Measurements from ENCODE around the gene PARP14.
"Not testable (repeated sequence)": the region's sequence is repeated elsewhere in the genome, so short reads cannot be mapped to it uniquely, and the experiment has no call there.

The PARP14 gene

DNA sequence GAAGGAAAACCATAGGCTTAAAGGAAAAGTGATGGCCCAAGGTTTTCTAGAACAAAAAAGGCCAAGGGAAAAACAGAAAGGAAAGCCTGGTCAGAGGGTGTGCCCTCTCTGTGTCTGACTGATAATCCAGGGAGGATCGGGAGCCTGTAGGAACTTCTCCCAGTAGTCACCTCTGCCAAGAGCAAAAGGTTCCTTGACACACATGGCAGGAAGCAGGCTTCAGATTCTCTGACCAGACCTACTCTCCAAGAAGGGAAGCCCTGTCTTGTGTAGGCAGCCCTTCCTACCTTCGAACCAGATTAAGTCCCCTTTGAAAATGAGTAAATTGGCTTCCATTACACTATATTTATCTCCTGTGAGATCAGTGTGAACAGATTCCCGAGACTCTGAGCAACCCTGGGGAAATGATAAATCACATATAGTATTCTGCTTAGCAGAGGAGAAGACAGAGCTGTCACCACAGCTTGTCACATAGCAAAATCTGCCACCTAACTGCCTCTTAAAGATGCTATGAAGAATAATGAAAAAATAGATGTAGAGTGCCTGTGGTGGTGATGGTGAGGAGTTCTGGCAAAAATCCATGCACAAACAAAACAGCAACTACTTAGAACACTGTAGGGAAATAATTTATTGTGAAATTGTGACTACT lies 38.8 kb downstream of the PARP14 start:
- DNase-seq: no peak

- DNase-seq: no peak
Measured at GRCh38 chr3:122725106-122725505, 44.5 kb downstream of the PARP14 start.

- no peak for DNase-seq
Measured at GRCh38 chr3:122727294-122727693, 46.7 kb downstream of the PARP14 start.

DNA sequence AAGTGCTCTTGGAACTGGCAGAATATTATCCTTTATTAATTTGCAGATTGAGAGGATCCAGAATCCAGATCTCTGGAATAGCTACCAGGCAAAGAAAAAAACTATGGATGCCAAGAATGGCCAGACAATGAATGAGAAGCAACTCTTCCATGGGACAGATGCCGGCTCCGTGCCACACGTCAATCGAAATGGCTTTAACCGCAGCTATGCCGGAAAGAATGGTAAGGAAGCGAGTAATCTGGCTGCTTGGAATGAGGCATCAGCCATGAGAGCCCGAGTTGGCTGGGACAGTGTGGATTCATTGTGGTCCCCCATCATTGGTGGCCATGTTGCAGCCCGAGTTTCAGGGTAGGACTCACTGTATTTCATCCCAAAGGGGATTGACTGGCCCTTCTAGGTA lies 47.1 kb downstream of the PARP14 start:
- no peak for DNase-seq

- DNase-seq: no peak
Measured at GRCh38 chr3:122728186-122728585, 47.5 kb downstream of the PARP14 start.

DNA sequence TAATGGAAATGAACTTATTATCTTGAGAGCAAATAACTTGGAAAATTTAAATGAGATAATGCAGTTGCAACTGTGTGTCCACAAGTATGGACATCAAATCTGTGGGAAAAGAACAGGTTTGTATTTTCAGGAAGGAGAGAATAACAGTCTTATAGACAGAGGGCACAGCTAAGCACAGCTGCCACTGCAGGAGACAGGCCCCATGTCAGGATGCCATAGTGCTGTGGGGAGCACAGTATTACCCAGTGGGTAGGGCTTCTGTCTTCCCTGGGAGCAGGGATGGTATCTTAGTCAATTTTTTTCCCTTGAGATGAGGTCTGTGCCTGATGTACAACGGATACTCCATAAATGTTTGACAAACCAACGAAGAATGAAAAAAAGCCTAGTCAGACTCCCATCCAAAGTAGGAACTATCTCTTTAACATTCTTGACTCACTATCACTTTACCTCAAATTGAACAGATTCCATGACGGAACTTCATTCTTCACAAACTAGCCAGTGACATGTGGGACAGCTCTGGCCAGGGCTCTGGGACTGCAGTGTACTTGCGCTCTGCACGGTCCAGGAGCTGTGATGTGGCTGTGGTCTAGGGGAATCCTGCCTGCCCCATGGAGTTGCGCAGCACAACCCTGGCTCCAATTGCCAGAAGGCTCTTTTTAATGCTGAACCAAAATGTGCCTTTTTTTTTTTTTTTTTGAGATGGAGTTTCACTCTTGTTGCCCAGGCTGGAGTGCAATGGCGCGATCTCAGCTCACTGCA lies 48.3 kb downstream of the PARP14 start:
- DNase-seq: no peak

DNA sequence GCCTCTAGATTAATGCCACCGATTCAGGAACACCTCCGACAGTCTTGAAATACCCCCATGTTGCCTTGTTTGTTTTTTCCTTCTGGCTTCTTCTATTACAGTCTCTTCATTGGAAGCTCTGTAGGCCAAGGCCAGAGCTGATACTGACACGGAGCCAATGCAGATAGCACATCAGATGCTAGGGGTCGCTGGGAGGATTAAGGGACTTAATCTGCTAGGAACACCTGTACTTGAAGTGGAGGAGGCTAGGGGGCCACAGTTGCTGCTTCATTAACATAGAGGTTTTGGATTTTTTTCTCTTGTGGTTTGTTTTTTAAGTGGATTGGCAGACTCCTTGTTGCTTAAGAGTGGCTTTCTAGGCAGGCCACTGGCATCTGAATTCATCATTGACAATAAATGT lies 49.6 kb downstream of the PARP14 start:
- no peak for DNase-seq

DNA sequence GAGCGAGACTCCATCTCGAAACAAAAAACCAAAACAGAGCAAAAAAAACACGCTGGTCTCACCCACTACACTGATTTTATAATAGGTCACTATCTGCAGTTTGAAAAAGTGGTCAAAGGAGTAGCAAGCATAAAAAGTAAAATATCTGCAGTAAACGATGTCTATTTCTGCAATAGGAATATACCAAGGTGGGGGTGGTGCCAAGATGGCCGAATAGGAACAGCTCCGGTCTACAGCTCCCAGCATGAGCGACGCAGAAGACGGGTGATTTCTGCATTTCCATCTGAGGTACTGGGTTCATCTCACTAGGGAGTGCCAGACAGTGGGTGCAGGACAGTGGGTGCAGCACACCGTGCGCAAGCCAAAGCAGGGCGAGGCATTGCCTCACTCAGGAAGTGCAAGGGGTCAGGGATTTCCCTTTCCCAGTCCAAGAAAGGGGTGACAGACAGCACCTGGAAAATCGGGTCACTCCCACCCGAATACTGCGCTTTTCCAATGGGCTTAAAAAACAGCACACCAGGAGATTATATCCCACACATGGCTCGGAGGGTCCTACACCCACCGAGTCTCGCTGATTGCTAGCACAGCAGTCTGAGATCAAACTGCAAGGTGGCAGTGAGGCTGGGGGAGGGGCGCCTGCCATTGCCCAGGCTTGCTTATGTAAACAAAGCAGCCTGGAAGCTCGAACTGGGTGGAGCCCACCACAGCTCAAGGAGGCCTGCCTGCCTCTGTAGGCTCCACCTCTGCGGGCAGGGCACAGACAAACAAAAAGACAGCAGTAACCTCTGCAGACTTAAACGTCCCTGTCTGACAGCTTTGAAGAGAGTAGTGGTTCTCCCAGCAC lies 52.3 kb downstream of the PARP14 start:
- not testable (repeated sequence) for DNase-seq

DNA sequence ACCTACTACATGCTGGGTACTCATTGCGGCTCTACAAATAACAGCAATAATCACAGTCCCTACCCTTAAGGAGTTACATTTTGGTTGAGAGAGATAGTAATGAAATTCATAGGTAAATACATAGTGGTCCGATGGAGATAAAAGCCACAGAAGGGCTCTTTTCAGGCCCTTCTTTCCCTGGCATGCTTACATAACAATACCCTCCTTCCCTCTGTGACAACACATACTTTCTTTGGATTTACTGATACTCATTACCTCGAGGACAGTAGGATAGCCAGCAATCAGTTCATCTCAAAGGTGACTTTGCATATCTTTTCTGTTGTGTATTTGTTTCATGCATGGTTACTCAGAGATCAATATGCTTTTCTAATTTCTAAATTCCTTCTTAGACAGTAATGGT lies 58.5 kb downstream of the PARP14 start:
- no peak for DNase-seq

GRCh38 chr3:122742234-122742633 lies 61.6 kb downstream of the PARP14 start:
- DNase-seq: no peak

DNA sequence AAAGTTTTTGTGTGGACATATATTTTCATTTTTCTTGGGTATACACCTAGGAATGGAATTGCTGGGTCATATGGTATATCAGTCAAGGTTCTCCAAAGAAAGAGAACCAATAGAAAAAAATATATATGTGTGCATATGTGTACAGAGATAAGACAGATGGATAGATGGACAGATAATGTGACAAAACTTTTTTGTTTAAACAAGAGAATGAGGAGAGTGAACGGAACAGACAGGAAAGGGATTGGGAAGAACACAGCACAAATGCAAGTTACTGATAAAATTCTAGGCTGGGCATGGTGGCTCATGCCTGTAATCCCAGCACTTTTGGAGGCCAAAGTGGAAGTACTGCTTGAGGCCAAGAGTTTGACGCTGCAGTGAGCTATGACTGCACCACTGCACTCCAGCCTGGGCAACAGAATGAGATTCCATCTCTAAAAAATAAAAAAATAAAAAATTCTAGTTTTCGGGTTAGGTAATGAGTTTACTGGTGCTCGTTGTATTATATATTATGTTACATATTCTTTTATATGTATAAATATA lies 63.0 kb downstream of the PARP14 start:
- DNase-seq: no peak

DNA sequence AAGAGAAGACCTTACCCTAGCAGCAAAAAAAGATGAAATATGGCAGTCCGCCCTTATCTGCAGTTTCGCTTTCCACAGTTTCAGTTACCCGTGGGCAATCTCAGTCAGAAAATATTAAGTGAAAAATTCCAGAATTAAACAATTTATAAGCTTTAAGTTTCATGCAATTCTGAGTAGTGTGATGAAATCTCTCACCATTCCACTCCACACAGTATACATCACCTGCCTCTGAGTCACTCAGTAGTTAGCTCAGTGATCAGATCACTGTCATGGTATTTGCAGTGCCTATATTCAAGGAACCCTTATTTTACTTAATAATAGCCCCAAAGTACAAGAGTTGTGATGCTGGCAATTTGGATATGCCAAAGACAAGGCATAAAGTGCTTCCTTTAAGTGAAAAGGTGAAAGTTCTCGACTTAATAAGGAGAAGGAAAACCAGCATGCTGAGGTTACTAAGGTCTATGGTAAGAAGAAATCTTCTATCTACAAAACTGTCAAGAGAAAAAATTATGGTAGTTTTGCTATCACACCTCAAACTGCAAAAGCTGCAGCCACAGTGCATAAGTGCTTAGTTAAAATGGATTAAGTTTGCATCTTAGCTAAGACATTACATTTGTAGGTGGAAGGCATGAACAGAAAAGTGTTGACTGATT lies 64.9 kb downstream of the PARP14 start:
- no peak for DNase-seq

- not testable (repeated sequence) for DNase-seq
Measured at GRCh38 chr3:122747295-122747694, 66.7 kb downstream of the PARP14 start.

GRCh38 chr3:122748347-122748746 lies 67.7 kb downstream of the PARP14 start:
- no peak for DNase-seq

- peak; percentile 6 to 58 for DNase-seq
Measured at GRCh38 chr3:122754929-122755328, 74.3 kb downstream of the PARP14 start.

DNA sequence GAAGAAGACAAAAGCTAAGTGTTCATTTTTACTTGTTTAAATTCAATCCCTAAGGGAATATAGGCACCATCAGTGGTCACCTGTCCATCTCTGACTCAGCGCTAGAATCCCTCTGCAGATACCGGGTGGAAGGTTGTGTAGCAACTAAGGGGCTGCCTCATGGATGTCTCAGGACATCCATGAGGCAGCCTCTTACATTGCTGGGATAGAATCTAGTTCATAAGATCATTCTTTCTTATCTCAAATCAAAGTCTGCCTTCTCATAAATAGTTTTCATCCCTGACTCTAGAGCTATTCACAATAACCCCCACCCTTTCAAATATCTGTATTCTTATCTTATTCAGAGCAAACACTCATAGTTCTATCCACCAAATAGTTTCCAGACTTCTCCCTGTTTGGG lies 74.9 kb downstream of the PARP14 start:
- DNase-seq: no peak

DNA sequence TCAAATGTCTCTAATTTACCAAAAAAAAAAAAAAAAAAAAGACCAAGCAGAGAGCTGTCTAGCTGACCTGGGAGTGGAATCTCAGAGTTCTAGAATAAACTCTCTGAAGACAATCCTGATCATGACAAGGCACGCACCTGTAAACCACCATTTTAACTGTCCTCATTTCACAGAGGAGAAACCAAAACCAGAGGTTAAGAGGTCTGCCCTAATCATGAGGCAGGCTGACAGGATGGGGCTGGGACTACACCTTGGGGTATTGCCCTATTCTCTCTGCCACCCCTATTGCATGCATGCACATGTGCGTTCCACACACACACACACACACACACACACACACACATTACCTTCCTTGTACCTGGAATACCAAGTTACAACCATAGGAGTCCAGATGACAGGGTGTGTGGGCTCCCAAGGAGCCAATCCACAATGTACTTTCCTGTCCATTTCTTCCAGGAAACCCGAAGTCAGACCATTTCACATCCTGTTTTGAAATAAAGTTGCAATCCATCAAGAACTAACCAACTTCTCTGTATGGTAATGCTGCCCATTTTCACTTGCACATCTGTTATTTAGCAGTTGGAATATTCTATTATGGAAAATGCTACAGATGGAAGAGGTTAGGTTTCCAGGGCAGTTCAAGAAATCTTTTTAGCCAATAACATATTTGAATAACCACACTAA lies 78.4 kb downstream of the PARP14 start:
- DNase-seq: no peak

- DNase-seq: no peak
Measured at GRCh38 chr3:122760453-122761271, 80.0 kb downstream of the PARP14 start.

DNA sequence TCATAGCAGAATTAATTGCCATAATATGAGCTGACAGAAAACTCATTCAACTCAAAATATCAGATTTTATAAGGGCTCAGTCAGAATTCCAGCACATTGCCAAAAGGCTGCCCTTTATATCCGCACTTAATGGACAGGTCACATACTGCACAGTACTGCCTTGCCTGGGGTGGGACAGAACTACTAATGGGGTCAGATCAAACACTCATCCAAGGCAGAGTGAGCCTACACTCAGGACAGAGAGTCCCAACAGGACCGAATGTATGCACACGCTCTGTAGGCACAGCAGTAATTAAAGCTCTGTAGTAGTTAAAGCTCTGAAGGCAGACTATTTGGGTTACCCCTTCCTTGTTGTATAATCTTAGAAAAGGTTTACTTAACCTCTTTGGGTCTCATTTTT lies 85.8 kb downstream of the PARP14 start:
- DNase-seq: no peak

DNA sequence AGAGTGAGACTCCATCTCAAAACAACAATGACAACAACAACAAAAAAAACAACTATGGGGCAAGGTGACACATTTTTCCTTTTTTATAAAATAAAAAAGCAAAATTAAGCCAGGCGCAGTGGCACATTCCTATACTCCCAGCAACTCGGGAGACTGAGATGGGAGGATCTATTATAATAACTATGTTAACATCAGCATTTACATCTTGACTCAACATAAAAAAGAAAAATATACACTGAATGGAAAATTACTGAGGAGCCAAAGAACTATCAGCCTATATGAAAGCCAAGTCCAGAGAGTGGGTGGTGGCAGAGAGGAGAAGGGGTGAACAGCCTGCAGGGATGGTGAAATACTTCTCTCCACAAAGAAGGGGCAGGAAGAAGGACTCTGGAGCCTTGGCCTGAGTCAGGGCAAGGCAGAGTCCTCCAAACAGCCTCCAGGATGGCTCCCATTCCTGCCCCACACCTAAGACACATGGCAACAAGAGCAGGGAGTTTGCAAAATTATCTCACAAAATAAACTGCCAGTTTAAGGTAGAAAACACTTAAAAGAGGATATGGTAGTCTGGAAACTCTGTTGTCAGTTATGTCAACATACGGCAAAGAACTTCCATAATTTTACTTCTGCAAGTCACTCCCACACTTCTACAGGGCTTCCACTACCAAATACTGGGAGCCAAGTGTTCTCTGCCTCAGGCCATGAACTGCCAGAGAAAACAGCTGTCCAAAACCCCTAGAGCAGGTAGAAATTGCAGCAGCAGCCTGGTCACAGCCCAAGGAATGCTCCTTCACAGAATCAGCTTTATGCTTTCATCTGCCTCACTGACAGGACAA lies 87.1 kb downstream of the PARP14 start:
- no peak for DNase-seq
